Esophagus squamous epithelium (tissue), 5 donors: ENCODE results near the gene TM4SF5. TPM values are rescaled to one million over a fixed set of nuclear protein-coding genes. Genes with fewer than 3 reads are reported as not detected.

Experiments used
- DNase-seq: peaks from one replicate; lab custom pipeline; 2025; lab: John Stamatoyannopoulos, UW
- H3K27ac ChIP-seq, 4 donors: fragments of 200-600 bp; sonication (generic); one replicate each; pipeline ENCODE4 v1.5.1; 2016 to 2019; ENCODE audit warnings: mild to moderate bottlenecking in 1 of 4
- H3K27me3 ChIP-seq, 4 donors: fragments of 200-600 bp; sonication (generic); 1 replicate in 3 of 4; 2 replicates in 1 of 4; pipeline versions ENCODE4 v1.5.1 to v1.6.0; 2017 to 2021; ENCODE audit warnings: antibody characterized with exemption in 1 of 4
- H3K36me3 ChIP-seq, 3 donors: fragments of 200-600 bp; sonication (generic); one replicate each; pipeline ENCODE4 v1.5.1; 2016 to 2019
- H3K4me1 ChIP-seq, 3 donors: fragments of 200-600 bp; sonication (generic); one replicate each; pipeline ENCODE4 v1.5.1; 2017 to 2019
- H3K4me3 ChIP-seq, 4 donors: fragments of 200-600 bp; sonication (generic); 1 replicate in 3 of 4; 2 replicates in 1 of 4; pipeline ENCODE4 v1.5.1; 2016 to 2019; ENCODE audit warnings: mild to moderate bottlenecking in 2 of 4, moderate library complexity in 1 of 4
- H3K9me3 ChIP-seq, 3 donors: fragments of 200-600 bp; sonication (generic); one replicate each; pipeline ENCODE4 v1.5.1; 2016 to 2019
- CTCF ChIP-seq, 6 experiments: fragments of 450-650 bp in 4 of 6; fragments of 200-600 bp in 2 of 6; sonication (generic) in 2 of 6; IDR thresholded peaks; one replicate each; pipeline ENCODE4 v1.5.1; 2016 to 2019; ENCODE audit warnings: antibody characterized with exemption in 6 of 6, mild to moderate bottlenecking in 4 of 6, moderate library complexity in 4 of 6
- POLR2A ChIP-seq, 4 donors: fragments of 450-650 bp; IDR thresholded peaks; one replicate each; pipeline ENCODE4 v1.6.1; 2017; ENCODE audit warnings: antibody characterized with exemption in 4 of 4, mild to moderate bottlenecking in 4 of 4, moderate library complexity in 3 of 4
- WGBS, 2 donors: methylation state at CpG; one replicate each; pipeline ENCODE4 v1.1.5; 2018; 5-methylcytosine and 5-hydroxymethylcytosine counted together
- intact Hi-C: fragments of 100-400 bp; cut with DNase I; formaldehyde crosslinking; loops from one replicate; pipeline ENCODE4 v1.15.0; 2022
- total RNA-seq, 4 donors: library from RNA; depleted of rRNA; stranded (reverse); fragments of >200 nt; gene quantifications; one replicate each; pipeline ENCODE4 v1.1.0, GENCODE V29; 2016
- donor health status: DM: yes; HTN: yes; CAD: no.

Gene TM4SF5
- total RNA-seq, 4 donors from 2014 or later: not detected

DNA sequence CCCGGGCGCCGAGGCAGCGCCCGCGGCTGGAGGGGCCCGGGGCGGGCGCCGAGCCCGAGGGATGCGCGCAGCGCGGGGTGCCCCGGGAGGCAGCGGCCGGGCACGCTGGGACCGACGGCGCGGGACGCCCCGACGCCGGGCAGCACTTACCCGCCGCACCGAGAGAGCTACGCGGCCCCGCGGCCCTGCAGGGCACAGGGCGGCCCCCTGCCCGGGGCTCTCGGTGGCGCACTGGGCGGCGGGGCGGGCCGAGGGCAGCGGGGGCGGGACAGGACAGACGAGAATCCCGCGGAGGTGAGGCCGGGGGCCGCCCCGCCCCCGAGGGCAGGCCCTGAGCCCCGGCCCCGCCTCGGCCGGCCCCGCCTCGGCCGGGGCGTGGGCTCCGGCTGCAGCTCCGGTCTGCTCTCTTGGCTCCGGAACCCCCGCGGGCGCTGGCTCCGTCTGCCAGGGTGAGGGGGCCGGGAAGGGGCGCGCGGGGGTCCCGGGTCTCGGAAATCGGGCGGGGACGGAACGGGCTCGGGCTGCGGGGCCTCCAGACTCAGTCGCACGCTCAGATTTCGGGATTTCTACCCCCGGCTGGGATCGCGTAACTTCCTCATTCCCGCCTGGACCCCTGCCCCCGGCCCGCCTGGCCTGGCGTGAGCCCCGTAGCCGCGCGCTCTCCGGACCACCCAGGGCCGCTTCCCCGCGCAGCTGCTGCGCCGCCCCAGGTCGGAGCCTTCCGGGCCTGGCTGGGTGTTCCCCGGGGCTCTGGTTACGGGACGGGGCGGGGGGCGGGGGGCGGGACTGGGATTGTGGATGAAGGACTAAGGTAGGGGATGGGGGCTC is 35.3 kb downstream of the TM4SF5 start, which contains the start of gene PLD2:
TSS of gene PLD2 (plus strand) at position 376 of the 828 bp plus-strand sequence. CDS start 621 bp downstream, outside the sequence.
- 0% methylated on average over 1 of the region's 106 CpGs; no CpG with 5 or more reads in 1 of the 2 donors for WGBS, 2 donors
- no peaks in the 10 kb centered on the region for H3K9me3 ChIP-seq
- H3K27ac ChIP-seq: peak within 1 kb of the TSS; percentile 78 to 92 (median 89)
- intact Hi-C loops: no loop called here
- H3K4me3 ChIP-seq: peak within 1 kb of the TSS; percentile 65 to 76 (median 71)
- no peaks in the 10 kb centered on the region for H3K27me3 ChIP-seq
- peaks cover 0 to 34% (median 11%) of the 10 kb centered on the region in 3 donors for H3K36me3 ChIP-seq
- H3K4me1 ChIP-seq: peaks cover 14 to 51% (median 21%) of the 10 kb centered on the region in 3 donors
- TF ChIP-seq CTCF (IDR thresholded peaks at IDR 0.05) (no peak), POLR2A (IDR thresholded peaks at IDR 0.05) (peak in 2 of 4 donors; percentile 14 to 83)
- DNase-seq: peak; percentile 28

DNA sequence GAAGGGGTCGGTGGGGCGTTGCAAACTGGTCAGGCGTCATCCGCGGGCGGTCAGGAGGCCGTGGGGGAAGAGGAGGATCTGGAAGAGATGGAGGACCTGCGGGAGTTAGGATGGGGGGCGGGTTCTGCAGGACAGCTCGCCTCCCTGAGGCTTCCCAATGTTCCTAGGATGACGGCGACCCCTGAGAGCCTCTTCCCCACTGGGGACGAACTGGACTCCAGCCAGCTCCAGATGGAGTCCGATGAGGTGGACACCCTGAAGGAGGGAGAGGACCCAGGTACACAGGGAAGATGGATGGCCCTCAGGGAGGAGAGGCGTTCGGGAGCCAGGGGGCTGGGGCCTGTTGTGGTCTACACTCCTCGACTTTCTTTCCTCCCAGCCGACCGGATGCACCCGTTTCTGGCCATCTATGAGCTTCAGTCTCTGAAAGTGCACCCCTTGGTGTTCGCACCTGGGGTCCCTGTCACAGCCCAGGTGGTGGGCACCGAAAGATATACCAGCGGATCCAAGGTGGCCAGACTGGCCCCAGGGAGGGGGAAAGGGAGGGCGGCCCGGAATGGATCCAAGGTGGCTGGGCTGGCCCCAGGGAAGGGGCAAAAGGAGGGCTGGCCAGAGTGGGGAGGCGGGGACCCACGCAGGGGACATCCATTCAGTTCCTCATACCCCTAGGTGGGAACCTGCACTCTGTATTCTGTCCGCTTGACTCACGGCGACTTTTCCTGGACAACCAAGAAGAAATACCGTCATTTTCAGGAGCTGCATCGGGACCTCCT is 36.1 kb downstream of the TM4SF5 start:
- no peak for TF ChIP-seq CTCF (IDR thresholded peaks at IDR 0.05)
- no peak for TF ChIP-seq POLR2A (IDR thresholded peaks at IDR 0.05)
- intact Hi-C loops: no loop called here
- H3K27ac ChIP-seq: peak overlapping the region; percentile 78 to 92 (median 89)

GRCh38 chr17:4808378-4808767 is 36.7 kb downstream of the TM4SF5 start:
- TF ChIP-seq POLR2A (IDR thresholded peaks at IDR 0.05) (no peak), CTCF (IDR thresholded peaks at IDR 0.05) (peak in 1 of 6 experiments; percentile 11)
- no peaks in the 10 kb centered on the region for H3K9me3 ChIP-seq
- no peaks in the 10 kb centered on the region for H3K27me3 ChIP-seq
- DNase-seq: no peak
- H3K4me3 ChIP-seq: peak overlapping the region; percentile 65 to 76 (median 71)
- peak overlapping the region; percentile 78 to 92 (median 89) for H3K27ac ChIP-seq
- peaks cover 14 to 61% (median 21%) of the 10 kb centered on the region in 3 donors for H3K4me1 ChIP-seq
- WGBS, 2 donors: 12 to 24% methylated on average over 6 of the region's 6 CpGs
- intact Hi-C loops: no loop called here
- peaks cover 0 to 35% (median 11%) of the 10 kb centered on the region in 3 donors for H3K36me3 ChIP-seq

More for the DNA sequence above, 36.1 kb downstream of the TM4SF5 start:
- DNase-seq: no peak
- peaks cover 0 to 35% (median 11%) of the 10 kb centered on the region in 3 donors for H3K36me3 ChIP-seq
- 11 to 24% methylated on average over 18 to 19 of the region's 32 CpGs for WGBS, 2 donors
- H3K9me3 ChIP-seq: no peaks in the 10 kb centered on the region
- H3K4me3 ChIP-seq: peak overlapping the region; percentile 65 to 76 (median 71)
- no peaks in the 10 kb centered on the region for H3K27me3 ChIP-seq
- peaks cover 14 to 55% (median 21%) of the 10 kb centered on the region in 3 donors for H3K4me1 ChIP-seq

DNA sequence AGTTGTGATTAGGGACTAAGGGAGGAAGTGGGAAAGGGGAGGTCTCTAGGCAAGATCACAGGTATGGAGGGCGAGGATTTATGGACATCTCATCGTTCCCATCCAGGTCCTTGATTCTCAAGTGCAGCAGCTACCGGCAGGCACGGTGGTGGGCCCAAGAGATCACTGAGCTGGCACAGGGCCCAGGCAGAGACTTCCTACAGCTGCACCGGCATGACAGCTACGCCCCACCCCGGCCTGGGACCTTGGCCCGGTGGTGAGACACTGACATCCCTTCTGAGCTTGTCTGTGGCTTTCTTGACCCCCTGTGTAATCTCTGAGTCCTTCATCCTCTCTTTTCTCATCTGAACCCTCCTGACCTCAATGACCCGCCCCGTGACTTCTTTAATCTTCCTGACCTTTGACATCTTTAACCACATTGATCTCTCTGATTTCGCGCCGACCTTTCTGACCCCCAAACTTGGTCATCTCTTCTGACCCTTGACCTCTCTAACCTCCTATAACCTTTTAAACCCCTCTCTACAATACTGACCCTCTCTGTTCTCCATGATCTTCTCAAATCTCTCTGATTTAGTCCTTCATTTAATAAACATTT is 39.1 kb downstream of the TM4SF5 start:
- WGBS, 2 donors: 69 to 74% methylated on average over 13 of the region's 13 CpGs
- intact Hi-C loops: no loop called here
- H3K9me3 ChIP-seq: no peaks in the 10 kb centered on the region
- H3K36me3 ChIP-seq: peaks cover 7 to 56% (median 23%) of the 10 kb centered on the region in 3 donors
- TF ChIP-seq CTCF (IDR thresholded peaks at IDR 0.05) (no peak), POLR2A (IDR thresholded peaks at IDR 0.05) (no peak)
- peak overlapping the region; percentile 32 to 68 (median 47) for H3K27ac ChIP-seq
- no peaks in the 10 kb centered on the region for H3K27me3 ChIP-seq
- peaks cover 14 to 56% (median 21%) of the 10 kb centered on the region in 3 donors for H3K4me1 ChIP-seq
- no peak for DNase-seq
- no peak overlapping the region for H3K4me3 ChIP-seq
